ENCODE results near the gene INSM1.

INSM1 gene

GRCh38 chr20:20370094-20370575 is 2.2 kb downstream of the INSM1 start:
- H3K4me3 ChIP-seq (ENCODE audit: low read length, poor library complexity, severe bottlenecking), result no peak overlapping the region
- H3K79me2 ChIP-seq (ENCODE audit: insufficient read depth, low read length), result no peaks in the 10 kb centered on the region
- H3K36me3 ChIP-seq (ENCODE audit: insufficient read depth, low read length), result no peaks in the 10 kb centered on the region
- no peaks in the 10 kb centered on the region for H3K4me1 ChIP-seq (ENCODE audit: insufficient read depth, low read length, poor library complexity, severe bottlenecking)
- H3F3A ChIP-seq (ENCODE audit: low read depth), result no peaks in the 10 kb centered on the region
- no peak overlapping the region for H3K4me2 ChIP-seq (ENCODE audit: low read depth, low read length, poor library complexity, severe bottlenecking)
- H3K9me3 ChIP-seq (ENCODE audit: insufficient read depth, low read depth, low read length), result no peaks in the 10 kb centered on the region
- H3K9ac ChIP-seq (ENCODE audit: low read depth, low read length, poor library complexity, severe bottlenecking), result no peak overlapping the region
- no peaks in the 10 kb centered on the region for H3K27me3 ChIP-seq (ENCODE audit: insufficient read depth, low read length, poor library complexity, severe bottlenecking)
- no peak overlapping the region for H2AFZ ChIP-seq (ENCODE audit: low read length)
- TF ChIP-seq EZH2phosphoT487 (IDR thresholded peaks at IDR 0.05; ENCODE audit: borderline replicate concordance), result no peak
- TF ChIP-seq CTCF (conservative IDR thresholded peaks at IDR 0.05; ENCODE audit: low read length), result no peak
- H4K20me1 ChIP-seq (ENCODE audit: insufficient read depth, low read length, poor library complexity, severe bottlenecking), result no peaks in the 10 kb centered on the region
- H3K9me2 ChIP-seq (replicated peaks; ENCODE audit: low read depth, low read length), result no peaks in the 10 kb centered on the region

- no peaks in the 10 kb centered on the region for H4K20me1 ChIP-seq (ENCODE audit: insufficient read depth, low read length, poor library complexity, severe bottlenecking)
- H3K4me2 ChIP-seq (ENCODE audit: low read depth, low read length, poor library complexity, severe bottlenecking), result no peak overlapping the region
- H3K79me2 ChIP-seq (ENCODE audit: insufficient read depth, low read length), result no peaks in the 10 kb centered on the region
- H3K9ac ChIP-seq (ENCODE audit: low read depth, low read length, poor library complexity, severe bottlenecking), result no peak overlapping the region
- H3K9me3 ChIP-seq (ENCODE audit: insufficient read depth, low read depth, low read length), result no peaks in the 10 kb centered on the region
- no peaks in the 10 kb centered on the region for H3K27me3 ChIP-seq (ENCODE audit: insufficient read depth, low read length, poor library complexity, severe bottlenecking)
- H3F3A ChIP-seq (ENCODE audit: low read depth), result no peaks in the 10 kb centered on the region
- no peak overlapping the region for H3K4me3 ChIP-seq (ENCODE audit: low read length, poor library complexity, severe bottlenecking)
- H2AFZ ChIP-seq (ENCODE audit: low read length), result no peak overlapping the region
- H3K9me2 ChIP-seq (replicated peaks; ENCODE audit: low read depth, low read length), result no peaks in the 10 kb centered on the region
- TF ChIP-seq EZH2phosphoT487 (IDR thresholded peaks at IDR 0.05; ENCODE audit: borderline replicate concordance) (no peak), CTCF (conservative IDR thresholded peaks at IDR 0.05; ENCODE audit: low read length) (no peak)
- H3K36me3 ChIP-seq (ENCODE audit: insufficient read depth, low read length), result no peaks in the 10 kb centered on the region
- no peaks in the 10 kb centered on the region for H3K4me1 ChIP-seq (ENCODE audit: insufficient read depth, low read length, poor library complexity, severe bottlenecking)
These were observed 3.2 kb downstream of the INSM1 start for GRCh38 chr20:20371083-20371482.

- Histone ChIP-seq H3K27me3 (ENCODE audit: insufficient read depth, low read length, poor library complexity, severe bottlenecking) (no peaks in the 10 kb centered on the region), H4K20me1 (ENCODE audit: insufficient read depth, low read length, poor library complexity, severe bottlenecking) (no peaks in the 10 kb centered on the region)
These were observed 3.8 kb downstream of the INSM1 start for GRCh38 chr20:20371681-20372080.

More at GRCh38 chr20:20371681-20372080, 3.8 kb downstream of the INSM1 start:
- Histone ChIP-seq H3K9me3 (ENCODE audit: insufficient read depth, low read depth, low read length) (no peaks in the 10 kb centered on the region), H3K4me2 (ENCODE audit: low read depth, low read length, poor library complexity, severe bottlenecking) (no peak overlapping the region), H3K4me3 (ENCODE audit: low read length, poor library complexity, severe bottlenecking) (no peak overlapping the region), H2AFZ (ENCODE audit: low read length) (no peak overlapping the region), H3K4me1 (ENCODE audit: insufficient read depth, low read length, poor library complexity, severe bottlenecking) (no peaks in the 10 kb centered on the region), H3F3A (ENCODE audit: low read depth) (no peaks in the 10 kb centered on the region), H3K9ac (ENCODE audit: low read depth, low read length, poor library complexity, severe bottlenecking) (no peak overlapping the region), H3K79me2 (ENCODE audit: insufficient read depth, low read length) (no peaks in the 10 kb centered on the region), H3K36me3 (ENCODE audit: insufficient read depth, low read length) (no peaks in the 10 kb centered on the region), H3K9me2 (replicated peaks; ENCODE audit: low read depth, low read length) (no peaks in the 10 kb centered on the region)
- TF ChIP-seq EZH2phosphoT487 (IDR thresholded peaks at IDR 0.05; ENCODE audit: borderline replicate concordance), result no peak
- TF ChIP-seq CTCF (conservative IDR thresholded peaks at IDR 0.05; ENCODE audit: low read length), result no peak

Measured in Loucy (cell line).